HG03432 (cell line): ENCODE results near the gene BHLHE23.

ENCODE experiments used
- ATAC-seq: cut with Tn5 transposase; IDR thresholded peaks from one replicate; pipeline ENCODE4 v1.9.1; 2021; ENCODE audit warnings: mild to moderate bottlenecking, moderate library complexity; ENCODE audit not compliant: unreplicated experiment

Gene BHLHE23

DNA sequence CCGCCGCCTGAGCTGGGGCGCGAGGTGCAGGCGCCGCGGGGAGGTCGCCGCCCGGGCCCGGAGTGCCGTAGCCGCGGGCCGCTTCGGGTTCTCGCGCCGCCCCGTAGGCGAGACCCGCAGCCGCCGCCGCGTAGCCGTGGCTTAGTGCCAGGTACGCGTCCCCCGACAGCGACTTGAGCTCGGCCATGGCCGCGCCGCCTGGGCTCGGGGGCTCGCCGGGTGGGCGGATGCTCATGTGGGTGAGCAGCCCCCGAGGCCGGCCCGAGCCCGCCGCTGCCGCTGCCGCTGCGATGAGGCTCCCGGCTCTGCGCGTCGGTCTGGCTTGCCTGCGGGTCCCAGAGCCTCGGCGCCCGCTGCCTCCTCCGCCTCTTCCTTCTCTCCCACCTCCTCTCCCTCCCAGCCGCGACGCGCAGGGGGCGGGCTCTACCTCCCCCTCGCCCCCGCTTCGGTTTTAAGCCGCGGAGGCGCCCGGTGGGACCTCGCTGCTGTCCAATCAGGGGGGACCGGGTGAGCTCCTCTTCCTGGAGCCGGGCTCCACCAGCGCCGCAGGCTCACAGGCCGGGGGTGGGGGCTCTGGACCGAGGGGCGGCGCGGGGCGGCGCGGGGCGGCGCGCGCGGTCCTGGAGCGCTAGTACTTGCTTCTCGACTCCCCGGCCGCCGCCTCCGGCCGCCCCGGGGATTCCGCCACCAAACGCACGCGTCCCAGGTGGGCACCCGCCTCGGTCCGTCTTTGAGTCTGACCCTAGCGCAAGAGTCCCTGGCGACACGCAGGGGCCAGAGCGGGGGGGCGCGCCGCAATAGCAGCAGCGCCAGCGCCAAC is at the start of gene BHLHE23:
Gene BHLHE23 (minus strand): TSS at position 425 of the 820 bp plus-strand sequence. CDS start 190 bp downstream, at position 235.
- ATAC-seq: no peak

DNA sequence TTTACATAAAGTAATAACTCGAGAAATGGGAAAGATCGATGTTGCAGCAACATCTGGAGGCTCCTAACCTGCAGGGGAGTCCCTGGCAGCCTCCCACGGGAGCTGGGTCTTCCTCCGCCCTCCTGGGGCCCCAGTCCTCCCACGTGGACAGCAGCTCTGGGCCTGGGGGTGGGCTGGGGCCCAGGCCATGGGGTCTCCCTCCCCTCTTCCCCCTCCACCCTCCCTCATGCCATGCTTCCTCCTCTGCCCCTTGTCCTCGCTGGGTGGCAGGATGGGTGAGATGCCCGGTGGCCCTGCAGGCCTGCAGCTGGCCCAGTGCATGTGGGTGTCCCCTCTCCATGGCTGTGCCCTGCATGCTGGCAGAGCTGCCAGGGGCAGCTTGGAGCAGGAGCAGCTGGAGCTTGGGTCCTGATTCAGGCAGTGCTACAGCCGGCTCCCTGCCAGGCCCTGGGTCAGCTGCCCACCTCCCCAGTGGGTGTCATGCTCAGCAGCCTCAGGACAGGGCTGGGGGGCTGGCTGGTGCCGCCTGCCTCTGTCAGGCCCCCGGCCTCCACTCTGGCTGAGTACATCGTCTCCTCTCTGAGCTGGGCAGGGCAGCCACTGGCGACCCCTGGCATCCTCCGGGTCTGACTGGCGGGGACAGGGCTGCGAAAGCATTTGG is 48.9 kb upstream of the BHLHE23 start:
- ATAC-seq: no peak

DNA sequence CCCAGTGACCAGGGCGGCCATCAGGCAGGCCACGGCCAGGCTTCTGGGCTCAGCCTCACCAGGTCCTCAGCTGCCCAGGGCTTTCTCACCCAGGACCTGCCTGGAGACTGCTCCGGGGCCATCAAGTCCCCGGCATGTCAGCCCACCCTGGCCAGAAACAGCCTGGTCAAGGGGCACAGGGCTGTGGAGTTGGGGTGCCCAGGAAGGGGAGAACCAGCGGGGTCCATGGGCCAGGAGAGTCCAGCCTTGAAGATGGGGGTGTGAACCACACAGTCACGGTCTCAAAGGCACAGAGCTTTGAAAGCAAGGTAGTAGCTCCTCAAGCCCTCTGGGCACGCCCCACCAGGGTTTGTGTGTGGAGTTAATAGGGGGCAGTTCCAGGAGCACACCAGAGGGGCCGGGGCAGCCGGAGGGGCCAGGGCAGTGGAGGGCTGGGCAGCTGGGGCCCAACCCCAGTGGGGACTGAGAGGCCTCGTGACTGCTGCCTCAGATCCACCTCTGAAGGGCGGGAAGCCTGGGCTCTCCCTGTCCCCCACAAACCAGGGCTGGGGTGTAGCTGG is 48.0 kb upstream of the BHLHE23 start:
- no peak for ATAC-seq

DNA sequence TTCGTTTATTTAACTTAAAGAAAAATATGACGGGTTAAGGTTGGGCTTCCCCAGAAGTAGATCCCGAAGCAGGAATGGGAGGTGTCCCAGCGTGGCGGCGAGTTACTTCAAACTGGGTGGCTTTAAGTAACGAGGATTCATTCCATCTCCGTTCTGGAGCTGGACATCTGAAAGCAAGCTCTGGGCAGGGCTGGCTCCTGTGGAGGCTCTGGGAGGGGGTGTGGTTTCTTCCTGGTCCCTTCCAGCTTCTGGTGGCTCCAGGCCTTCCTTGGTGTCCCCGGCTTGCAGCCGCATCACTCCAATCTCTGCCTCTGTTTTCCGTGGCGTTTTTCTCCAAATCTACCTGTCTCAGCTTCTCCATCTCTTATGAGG is 47.3 kb upstream of the BHLHE23 start:
- no peak for ATAC-seq

DNA sequence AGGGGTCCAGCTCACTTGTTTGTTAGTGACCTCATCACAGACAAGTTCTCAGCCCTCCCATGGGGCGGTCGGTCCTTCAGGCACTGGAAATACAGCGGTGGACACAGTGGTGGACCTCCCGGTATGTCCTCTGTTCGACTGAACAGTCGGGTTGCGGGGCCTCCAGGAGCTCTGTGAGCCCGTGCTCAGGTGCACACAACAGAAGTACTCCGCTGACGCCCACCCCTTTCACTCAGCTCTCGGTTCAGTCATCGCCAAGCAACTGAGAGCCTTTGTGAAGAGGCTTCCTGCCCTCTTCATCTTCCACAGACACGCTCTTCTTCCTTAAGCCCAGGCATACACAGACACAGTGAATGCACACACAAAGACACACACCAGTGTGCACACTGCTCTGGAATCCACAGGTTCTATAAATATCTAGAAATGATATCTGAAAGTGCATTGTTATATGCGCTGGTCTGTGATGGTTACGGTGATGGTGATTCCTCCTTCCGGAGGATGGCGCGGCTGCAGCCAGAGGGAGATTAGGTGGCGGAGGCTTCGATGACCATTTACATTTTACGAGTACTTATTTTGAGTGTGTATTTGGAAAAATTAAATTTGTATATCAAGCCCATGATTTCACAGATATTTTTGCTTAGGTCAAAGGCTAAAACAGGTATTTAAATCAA is 46.8 kb upstream of the BHLHE23 start:
- ATAC-seq: no peak

DNA sequence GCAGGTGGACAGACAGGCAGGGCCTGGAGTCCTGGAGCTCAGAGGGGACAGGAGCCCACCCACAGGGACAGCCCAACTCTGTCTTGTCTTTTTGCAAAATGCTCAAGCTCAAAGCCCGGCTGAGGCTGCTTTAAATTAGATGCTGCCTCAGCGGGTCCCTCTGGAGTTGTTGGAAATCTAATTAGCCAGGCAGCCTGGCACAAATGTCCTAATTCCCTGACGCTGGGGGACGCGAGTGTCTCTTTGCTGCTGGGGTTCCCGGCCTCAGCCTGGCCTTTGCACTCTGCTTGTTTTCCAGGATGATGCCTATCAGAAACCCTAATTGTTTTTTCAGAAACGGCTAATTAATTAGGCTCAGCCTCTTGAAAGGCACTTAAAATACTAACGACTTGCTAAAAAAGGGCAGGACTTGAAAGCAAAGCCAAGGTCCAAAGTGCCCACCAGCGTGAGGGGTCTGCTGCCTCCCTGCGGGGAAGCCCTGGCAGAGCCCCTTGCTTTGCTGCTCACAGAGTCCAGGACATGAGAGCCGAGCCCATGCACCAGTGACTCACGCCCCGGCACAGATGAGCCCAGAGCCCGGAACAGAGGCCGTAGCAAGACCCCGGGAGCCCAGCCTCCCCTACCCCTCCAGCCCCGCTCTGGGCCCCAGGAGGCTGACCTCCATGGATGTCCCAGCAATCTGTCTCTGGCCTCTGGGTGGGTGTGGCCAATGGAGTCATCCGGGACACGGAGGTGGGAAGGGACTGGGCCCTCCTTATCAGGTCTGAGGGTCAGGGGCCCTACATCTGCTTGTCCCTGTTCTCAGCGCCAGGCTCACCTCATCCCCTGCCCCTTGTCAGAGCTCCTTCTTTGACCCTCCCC is 46.0 kb upstream of the BHLHE23 start:
- ATAC-seq: no peak

DNA sequence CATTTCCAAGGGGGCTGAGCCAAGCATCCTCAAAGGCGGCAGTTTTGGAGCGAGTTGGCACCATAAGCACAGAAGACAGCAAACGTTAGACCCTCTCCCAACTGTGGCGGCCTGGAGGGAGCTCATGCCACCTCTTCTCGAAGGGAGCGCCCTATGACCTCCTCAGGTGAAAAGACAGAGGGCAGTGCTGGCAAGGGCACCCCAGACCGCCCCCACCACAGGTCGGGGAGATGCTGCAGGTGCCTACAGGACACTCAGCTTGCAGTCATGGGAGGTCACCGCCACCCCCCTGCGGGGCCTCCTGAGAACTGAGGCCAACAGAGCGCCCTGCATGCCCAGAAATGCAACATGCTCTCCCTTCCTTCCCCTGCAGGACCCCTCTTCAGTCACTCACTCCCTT is 45.1 kb upstream of the BHLHE23 start:
- no peak for ATAC-seq

DNA sequence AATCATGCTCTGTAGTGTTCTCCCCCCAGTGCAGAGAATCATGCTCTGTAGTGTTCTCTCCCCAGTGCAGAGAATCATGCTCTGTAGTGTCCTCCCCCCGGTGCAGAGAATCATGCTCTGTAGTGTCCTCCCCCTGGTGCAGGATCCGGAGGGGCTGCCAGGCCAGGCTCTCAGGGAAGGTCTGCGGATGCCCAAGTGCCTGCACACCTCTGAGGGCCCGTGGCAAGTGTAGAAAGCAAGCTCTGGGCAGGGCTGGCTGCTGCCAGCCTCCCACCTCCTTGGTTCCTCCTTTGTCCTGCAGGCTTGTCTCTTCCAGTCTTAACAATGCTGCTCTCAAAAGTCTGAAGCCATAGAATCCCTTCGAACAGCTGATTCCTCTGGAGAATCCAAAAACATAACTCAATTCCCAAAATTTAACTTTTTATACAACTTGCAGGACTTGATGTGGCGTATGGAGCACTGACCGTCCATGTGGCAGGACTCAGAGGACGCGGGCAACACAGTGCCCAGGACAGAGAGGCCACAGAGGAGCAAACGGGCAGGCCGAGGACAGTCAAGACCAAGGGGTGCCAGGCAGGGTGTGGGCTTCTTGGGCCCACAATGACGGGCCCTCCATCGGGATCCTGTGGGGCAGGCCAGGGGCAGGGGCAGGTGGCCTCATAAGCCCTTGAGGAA is 44.6 kb upstream of the BHLHE23 start:
- ATAC-seq: no peak

DNA sequence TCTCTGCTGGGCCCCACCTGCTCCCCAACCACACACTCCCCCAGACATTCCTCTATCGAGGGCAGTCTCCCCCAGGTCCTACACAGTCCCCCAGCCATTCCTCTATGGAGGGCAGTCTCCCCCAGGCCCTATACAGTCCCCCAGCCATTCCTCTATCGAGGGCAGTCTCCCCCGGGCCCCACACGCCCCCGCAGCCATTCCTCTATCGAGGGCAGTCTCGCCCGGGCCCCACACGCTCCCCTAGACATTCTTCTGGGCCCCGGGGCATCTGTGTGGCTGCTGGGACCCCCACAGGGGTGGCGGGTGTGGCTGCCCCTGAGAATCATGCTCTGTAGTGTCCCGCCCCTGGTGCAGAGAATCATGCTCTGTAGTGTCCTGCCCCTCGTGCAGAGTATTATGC is 43.6 kb upstream of the BHLHE23 start:
- no peak for ATAC-seq

DNA sequence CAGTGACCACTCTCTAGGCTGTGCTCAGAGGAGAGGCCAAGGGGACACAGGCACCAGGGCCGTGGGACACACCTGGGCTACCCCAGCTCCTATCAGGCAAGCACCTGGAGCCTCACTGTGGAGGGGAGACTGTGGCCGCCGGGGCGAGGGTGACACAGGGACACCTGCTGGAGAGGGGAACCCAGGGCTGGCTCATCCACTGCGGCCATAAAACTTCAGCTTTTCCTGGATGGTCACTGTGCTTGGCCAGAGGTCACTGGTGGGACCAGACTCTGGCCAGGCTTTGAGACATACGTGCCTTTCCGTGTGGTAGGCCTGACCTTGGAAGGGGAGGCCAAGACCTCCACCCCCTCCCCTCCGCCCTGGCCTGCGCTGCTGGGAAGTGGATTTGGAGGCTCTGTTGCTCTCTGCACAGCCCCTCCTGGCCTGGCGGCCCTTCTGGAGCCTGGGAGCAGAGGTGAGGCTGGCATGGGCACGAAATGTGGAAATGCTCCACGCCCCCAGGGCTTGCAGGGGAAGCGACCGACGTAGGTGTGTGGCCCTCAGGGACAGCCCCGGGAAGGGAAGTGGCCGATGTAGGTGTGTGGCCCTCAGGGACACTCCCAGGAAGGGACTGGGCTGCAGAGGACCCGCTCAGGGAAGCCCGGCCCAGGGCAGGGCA is 42.9 kb upstream of the BHLHE23 start:
- ATAC-seq: no peak

DNA sequence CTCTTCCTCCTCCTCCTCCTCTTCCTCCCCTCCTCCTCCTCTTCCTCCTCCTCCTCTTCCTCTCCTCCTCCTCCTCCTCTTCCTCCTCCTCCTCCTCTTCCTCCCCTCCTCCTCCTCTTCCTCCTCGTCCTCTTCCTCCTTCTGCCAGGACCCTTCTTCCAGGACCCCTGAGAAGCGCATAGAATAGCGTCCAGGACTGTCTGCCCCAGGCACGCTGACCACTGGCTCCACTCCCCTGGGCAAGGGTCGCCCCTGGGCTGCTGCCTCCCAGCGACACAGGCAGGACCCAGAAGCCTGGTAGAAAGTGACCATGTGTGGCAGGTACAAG is 42.4 kb upstream of the BHLHE23 start:
- no peak for ATAC-seq

DNA sequence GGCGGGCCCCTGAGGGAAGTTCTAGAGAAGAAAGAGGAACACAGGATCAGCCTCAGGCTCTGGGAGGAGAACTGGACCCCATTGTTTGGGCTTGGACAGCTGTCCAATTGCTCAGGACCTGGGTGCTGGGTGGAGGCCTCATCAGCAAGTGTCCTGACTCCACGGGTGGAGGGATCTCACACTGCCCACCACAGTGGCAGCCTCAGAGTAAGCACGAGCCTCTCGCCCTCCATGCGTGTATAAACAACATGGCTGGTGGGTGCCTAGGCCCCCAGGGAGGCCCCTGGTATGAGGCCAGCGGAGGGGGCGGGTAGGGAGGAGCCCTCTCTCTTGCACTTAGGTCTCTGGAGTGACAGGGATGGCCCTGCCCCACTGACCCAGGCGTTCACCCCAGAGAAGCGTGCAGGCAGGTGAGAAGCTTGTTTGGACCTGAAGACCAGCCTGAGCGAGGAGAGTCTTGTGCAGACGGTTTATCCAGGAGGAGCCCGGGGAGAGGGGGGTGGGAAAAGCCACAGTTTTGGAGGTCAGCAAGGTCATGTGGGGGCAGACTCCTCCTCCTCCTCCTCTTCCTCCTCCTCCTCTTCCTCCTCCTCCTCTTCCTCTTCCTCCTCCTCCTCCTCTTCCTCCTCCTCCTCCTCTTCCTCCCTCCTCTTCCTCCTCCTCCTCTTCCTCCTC is 41.9 kb upstream of the BHLHE23 start:
- no peak for ATAC-seq

DNA sequence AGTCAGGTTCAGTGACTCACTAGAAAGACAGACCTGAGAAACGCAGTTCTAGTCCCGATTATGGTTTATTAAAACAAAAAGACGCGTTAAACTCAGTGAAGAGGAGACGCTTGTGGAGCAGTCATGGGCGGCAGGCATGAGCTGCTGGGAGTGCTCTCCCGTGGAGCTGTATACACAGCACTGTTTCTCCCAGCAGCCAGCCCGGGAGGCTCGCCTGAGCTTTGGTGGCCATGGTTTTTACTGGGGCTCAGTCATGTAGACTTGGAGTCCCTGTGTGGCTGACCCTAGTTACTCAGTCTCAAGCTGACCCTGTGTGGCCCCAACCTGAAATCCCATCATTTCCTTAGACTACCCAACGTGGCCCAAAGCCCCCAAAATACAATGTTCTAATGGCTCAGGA is 41.2 kb upstream of the BHLHE23 start:
- no peak for ATAC-seq

DNA sequence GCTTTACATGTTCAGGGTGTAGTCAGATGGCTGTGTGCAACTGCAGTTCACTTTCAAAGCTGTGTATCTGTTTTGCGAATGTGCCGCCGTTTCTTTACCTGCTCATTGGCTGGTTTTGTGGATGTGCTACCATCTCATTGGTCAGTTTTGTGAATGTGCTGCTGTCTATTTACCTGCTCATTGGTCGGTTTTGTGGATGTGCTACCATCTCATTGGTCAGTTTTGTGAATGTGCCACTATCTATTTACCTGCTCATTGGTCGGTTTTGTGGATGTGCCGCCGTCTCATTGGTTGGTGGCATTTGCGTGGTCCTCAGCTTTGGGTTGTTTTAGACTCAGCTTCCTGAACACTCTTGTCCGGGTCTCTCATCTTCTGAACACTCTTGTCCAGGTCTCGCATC is 40.5 kb upstream of the BHLHE23 start:
- no peak for ATAC-seq

DNA sequence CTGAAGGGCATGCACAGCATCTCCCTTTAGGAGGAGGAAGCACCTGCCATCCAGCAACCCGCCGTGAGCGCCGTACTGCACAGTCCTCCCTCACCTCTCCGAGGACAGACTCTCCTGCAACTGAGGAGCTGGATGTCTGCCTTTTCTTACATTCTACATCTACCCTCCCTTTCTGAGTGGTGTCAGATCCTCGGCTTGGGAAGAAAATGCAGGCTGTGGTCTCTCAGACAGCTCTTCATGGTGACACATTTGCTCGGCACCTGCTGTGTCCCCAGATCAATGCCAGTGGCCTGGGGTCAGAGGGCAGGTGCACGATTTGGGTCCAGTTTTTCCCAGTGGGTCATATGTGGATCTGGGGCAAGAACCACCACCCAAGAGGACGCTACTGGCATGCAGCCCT is 40.1 kb upstream of the BHLHE23 start:
- no peak for ATAC-seq

DNA sequence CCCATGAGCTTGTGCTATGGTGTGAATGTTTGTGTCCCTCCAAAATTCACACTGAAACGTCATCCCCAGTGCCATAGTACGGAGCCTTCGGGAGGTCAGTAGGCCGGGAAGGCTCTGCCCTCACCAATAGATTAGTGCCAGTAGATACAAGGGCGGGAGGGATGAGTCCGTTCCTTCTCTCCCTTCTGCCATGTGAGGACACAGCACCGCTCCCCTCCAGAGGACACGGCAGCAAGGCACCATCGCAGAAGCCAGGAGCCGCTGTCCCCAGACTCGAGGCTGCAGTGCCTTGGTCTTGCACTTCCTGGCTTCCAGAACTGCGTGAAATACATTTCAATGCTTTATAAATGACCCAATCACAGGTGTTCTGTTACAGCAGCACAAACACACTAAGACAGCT is 39.2 kb upstream of the BHLHE23 start:
- ATAC-seq: no peak

DNA sequence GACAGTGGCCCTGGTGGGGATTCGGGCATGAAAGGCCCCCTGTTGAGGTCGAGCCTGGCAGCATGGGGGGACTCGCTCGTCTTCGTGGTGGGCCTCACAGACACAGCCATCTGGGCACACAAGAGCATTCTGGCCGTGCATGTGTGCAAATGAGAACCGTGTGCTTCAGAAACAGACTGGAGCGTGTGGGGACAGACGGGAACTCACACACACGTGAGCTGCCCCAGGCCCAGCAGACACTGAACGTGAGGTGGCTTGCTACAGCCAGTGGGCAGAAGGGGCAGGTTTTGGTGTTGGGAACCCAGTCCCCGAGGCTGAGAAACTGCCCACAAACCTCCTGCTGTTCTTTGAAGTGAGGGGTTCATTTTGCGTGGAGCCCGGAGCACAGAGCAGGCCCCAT is 38.6 kb upstream of the BHLHE23 start:
- ATAC-seq: no peak

DNA sequence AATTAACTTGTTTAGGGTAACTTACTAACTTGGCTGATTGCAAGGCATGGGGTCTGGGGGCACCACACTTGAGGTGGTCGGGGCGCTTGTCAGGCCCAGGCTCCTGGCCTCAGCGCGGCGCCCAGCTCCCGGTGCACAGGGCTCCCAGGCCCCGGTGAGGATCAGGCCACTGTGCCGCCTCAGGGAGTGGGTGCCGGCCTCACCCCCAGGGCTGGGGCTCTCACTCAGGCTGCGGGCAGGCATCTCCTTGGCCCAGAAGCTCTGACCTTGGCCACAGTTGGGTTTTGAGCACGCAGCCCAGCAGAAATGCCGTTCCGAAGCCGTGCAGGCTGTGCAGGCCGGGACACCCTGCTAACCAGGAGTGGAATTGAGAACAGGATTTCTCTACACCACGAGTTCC is 37.8 kb upstream of the BHLHE23 start:
- ATAC-seq: no peak

DNA sequence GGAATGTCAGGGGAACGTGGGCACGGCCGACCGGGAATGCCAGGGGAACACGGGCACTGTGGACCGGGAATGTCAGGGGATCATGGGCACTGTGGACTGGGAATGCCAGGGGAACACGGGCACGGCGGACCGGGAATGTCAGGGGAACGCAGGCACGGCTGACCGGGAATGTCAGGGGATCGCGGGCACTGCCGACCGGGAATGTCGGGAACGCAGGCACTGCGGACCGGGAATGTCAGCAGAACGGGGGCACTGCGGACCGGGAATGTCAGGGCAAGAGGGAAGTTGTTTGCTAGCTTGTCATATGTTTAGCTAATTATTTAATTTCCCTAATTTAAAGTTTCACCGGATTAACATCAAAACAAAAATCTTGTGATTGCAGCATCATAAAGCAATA is 37.4 kb upstream of the BHLHE23 start:
- no peak for ATAC-seq
